Endothelial cell of hepatic sinusoid (primary cell): Measurements from ENCODE around the gene SLC9A9.

Experiments
- in situ Hi-C: cut with HindIII; loops from 2 replicates; pipeline ENCODE4 v1.10.0; 2017; ENCODE audit warnings: low sequenced_read_pairs

SLC9A9 gene

GRCh38 chr3:143242101-143242500 lies 606.2 kb downstream of the SLC9A9 start:
- in situ Hi-C loops, result no loop called here

DNA sequence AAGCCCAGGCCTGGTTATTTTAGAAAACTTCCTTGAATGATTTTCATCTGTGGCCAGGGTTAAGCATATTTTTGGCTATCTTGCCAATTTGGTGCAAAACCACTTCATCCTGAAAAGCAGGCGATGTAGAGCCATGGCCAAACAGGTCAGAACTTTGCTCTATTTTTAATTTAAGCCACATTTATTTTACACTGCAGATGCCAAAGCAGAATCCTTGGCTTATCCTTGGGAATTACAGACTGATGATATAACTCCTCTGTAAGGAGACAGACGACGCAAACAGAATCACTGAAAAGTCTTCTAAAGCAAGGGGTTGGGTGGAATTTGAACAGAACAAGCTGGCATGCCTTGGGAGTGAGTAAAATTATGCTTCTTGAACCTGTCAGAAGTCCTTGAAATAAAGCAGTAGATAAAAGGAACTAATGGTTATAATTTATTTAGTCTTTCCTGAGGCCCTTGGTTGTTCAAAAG lies 606.8 kb downstream of the SLC9A9 start:
- in situ Hi-C loops, result no loop called here

DNA sequence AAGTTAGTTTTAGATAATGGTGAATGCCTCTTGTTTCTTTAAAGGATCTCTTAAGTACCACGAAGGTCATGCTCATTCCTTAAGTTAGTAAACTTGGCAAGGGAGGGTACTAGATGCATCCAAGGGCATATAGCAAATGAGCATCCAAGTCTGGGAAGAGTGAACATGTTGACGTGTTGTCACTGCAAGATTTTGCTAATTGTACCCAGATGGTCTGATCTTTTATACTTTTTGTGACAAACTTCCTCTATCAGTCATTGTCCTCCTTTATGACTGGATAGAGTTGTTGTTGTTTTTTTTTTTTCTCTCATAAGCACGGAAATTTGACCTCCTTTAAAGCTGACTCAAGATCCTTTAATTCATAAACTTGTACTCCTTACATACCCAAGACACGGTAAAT lies 607.4 kb downstream of the SLC9A9 start:
- in situ Hi-C loops, result no loop called here

DNA sequence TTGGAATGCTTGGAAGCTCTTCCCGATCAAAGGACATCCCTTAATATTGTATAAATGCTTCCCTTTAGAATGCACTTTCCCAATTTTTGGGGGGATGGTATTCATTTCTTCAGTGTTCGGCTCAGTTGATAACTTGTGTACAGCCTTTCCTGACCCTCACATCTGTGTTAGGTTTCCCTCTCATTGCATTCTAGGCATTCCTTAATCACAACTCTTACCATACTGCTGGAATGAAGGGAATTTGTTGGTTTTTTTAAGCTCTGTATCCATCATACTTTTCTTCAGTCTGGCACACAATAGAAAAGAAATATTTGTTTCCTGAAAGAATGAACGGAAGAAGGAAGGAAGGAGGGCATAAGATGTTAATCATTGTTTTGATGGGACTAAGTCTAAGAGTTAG lies 609.2 kb downstream of the SLC9A9 start:
- in situ Hi-C loops, result no loop called here

- in situ Hi-C loops, result no loop called here
Measured at GRCh38 chr3:143237077-143237627, 611.1 kb downstream of the SLC9A9 start.

DNA sequence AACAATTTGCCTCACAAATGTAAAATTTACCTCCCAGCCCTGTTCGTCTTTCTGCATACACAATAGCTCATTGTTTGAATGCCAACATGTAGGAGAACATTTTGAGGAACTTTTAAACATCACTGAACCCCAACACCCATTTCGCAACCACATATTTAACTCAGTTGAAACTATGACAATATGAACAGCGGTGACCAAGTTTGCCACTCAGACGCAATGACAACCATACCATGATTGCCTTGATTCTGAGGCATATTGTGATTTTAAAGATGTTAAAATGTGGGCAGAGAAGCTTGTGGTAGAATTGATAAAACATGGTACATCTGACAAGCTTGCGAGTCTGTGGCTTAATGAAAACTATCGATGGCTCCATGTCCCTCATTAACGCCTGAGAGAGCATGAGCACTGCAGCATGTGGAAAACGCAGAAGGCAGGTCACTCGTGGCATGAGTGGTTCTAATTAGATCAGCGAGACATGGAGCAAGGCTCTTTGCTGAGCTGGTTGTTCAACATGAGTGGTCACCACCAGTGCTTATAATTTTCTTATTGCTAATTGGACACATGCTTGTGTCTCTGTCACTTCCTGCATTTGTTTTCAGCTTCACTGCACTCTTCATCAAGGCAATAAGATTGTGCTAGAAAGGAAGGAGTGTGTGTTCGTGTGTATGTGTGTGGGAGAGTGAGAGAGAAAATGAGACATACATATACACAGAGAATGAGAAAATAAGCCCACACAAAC lies 611.9 kb downstream of the SLC9A9 start:
- in situ Hi-C loops, result no loop called here

DNA sequence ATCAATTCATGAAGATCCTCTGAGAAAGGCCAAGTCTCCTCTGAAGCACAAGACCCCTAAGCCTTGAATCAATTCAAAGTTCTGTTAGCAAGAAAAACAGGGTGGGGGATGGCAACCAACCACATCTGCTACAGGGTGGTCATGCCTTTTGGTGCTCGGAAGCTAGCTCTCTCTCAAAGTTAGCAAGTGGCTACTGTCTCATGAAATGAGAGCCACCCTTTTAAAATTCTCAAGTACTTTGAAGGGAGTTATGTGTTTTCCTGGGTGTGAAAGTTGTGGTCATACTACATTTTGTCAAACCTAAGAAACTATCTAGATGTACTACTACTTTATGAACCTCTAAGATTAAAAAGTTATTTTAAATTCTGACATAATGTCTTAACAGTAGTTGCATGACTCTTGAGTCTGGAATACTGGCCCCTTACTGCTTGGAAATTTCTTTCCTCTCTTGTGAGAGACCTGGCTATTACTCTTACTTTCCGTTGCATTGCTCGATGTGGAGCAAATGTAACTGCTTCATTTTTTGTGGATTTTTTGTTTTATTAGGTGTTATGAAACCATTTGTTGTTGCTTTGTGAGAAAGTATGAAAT lies 612.6 kb downstream of the SLC9A9 start:
- in situ Hi-C loops, result no loop called here

DNA sequence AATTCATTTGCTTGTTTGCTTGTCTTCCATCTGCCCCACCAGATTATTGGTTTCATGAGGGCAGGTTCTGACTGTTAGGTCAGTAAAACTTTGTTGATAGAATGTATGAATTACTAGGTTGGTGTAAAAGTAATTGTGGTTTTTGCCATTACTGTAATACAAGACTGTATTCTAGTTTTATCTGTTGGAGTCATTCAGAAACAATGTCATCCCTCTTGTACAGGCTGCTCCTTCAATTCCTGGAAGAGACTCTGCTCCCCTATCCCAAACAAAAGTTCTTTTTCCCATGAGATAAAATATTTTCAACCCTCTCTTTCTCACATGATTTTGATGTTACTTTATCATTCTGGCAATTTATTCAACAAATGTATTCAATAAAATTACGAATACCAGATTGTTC lies 613.7 kb downstream of the SLC9A9 start:
- in situ Hi-C loops, result no loop called here

GRCh38 chr3:143232981-143233380 lies 615.3 kb downstream of the SLC9A9 start:
- in situ Hi-C loops, result no loop called here

DNA sequence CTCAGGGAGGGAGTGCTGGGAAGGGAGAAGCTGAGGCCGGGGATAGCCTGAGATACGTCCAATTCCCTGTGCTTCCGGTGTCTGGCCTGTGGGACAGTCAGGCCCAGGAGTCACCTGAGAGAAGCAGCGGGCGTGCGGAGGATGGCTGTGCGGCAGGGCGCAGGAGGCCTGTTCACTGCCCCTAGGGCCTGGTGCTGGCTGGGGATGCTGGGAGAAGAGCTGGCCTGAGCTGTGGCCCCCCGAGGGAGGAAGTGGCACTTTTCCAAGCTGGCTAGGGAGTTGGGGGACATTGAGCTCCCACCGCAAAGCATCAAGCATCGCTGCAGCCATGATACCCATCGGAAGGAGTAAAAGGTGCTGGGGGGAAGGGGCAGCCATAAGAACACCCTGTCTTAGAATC lies 619.9 kb downstream of the SLC9A9 start:
- in situ Hi-C loops, result no loop called here

- in situ Hi-C loops, result no loop called here
Measured at GRCh38 chr3:143226678-143227291, 621.5 kb downstream of the SLC9A9 start.

DNA sequence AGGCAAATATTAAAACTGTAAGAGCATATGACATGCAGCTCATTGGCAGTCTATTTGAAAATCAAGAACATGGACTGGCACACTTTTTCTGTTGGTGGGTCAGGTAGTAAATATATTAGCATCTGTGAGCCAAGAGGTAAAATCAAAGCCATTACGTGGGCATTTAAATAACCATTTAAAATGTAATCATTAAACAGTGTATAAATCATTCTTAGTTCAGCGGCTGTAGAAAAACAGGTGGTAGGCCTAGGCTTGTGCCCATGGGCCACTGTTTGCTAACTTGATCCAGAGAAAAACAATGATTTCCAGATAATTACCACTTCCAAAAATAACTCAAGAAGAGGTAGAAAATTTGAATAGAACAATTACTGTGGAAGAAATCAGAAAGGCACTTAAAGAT lies 623.6 kb downstream of the SLC9A9 start:
- in situ Hi-C loops, result no loop called here

GRCh38 chr3:143222981-143223380 lies 625.3 kb downstream of the SLC9A9 start:
- in situ Hi-C loops, result no loop called here

GRCh38 chr3:143222505-143222904 lies 625.8 kb downstream of the SLC9A9 start:
- in situ Hi-C loops, result no loop called here

DNA sequence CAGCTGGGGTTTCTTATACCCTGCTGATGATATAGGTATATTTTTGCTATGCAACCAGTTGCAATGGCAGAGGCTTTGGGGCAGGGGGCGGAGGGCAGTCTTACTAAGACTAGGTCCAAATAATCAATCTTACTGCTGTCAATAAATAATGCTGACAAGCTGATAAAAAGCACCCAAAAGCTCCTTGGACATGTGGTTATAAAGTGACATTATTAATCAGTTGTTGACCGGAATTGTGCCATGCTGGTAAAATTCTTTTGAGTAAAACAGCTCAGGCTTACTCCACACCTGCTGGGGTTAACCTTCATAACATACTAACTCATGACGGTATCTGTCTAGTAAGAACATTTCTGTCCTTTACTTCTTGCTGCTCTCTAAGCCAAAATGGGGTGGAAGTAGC lies 626.8 kb downstream of the SLC9A9 start:
- in situ Hi-C loops, result no loop called here

- in situ Hi-C loops, result no loop called here
Measured at GRCh38 chr3:143220741-143221140, 627.5 kb downstream of the SLC9A9 start.

DNA sequence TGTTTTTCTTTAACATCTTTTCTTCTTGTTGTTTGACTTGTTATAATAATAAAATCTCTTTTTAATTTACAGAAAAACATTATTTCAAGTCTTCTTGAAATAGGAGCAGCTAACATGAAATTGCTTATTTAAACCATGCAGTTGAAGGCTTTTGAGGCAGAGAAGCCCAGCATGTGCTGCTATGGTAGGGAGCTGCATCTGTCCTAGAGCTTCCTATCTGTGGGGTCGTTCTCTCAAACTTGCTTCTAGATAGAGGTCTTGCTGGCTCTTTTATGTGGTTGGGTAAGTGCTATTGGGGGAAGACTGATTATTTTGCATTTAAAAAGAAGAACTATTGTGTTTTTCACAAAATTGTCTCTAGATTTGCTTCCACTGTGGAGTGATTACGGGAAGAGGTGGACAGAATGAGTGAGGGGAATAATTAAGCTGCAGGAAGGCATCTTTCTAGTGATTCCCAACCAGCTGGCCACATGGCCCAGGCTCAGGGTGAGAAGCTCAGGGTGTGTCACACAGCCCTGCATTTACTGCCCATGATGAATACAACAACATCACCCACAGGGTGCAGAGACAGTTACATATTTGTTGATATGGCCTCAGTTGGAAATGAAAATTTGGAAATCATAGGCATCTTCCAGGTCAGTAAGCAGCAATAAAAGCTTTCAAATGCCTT lies 630.0 kb downstream of the SLC9A9 start:
- in situ Hi-C loops, result no loop called here

DNA sequence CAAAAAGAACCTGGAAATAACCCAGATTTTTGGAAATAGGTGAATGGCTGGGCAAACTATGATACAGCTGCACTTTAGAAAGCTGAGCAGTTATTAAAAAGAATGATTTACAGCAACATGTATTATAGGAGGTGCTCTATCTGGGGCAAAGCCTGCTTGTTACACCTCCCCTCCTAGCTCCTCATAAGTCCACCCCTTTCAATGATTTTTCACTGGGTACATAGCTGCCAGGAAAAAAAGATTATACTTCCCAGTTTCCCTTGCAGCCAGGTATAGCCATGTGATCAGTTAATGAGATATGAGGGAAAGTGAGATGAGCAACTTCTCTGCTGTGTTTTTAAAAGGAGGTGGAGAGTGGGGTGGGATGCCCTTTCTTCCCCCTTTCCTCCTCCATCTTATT lies 631.0 kb downstream of the SLC9A9 start:
- in situ Hi-C loops, result no loop called here

DNA sequence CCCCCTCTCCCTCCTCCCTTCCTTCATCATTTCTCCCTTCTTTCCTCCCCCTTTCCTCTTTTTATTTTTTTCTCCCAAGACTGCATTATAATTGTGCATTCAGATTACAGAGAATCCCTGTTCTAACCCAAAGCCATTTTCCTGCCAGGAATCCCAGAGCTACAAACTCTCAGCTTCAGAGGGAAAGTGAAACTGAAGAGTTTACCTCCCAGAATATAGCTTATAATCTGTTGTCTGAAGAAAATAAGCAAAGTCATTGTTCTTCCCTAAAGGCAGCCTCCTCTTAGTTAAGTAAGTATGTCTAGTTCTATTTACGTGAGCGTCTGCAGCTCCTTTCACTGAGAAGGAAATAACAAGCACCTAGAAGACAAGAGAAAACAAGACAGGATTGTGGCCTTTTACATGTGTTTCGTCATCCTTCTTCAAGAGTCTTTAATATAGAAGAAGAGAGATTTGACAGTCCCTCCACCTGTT lies 631.5 kb downstream of the SLC9A9 start:
- in situ Hi-C loops, result no loop called here
